GM18858 (cell line): Measurements from ENCODE around the gene ITGB4.

ENCODE experiments used
- ATAC-seq: cut with Tn5 transposase; IDR thresholded peaks from one replicate; pipeline ENCODE4 v1.9.1; 2021; ENCODE audit not compliant: unreplicated experiment

Gene ITGB4

DNA sequence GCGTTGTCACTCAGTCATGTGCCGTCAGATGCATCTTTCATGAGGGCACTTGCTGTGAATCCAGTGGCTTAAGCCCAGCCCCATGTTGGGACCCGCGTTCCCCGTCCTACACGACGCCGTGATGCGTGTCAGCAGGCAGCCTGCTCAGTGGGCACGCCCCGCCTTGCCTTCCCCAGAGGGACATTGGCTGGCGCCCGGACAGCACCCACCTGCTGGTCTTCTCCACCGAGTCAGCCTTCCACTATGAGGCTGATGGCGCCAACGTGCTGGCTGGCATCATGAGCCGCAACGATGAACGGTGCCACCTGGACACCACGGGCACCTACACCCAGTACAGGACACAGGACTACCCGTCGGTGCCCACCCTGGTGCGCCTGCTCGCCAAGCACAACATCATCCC is 8.8 kb downstream of the ITGB4 start:
- no peak for ATAC-seq

DNA sequence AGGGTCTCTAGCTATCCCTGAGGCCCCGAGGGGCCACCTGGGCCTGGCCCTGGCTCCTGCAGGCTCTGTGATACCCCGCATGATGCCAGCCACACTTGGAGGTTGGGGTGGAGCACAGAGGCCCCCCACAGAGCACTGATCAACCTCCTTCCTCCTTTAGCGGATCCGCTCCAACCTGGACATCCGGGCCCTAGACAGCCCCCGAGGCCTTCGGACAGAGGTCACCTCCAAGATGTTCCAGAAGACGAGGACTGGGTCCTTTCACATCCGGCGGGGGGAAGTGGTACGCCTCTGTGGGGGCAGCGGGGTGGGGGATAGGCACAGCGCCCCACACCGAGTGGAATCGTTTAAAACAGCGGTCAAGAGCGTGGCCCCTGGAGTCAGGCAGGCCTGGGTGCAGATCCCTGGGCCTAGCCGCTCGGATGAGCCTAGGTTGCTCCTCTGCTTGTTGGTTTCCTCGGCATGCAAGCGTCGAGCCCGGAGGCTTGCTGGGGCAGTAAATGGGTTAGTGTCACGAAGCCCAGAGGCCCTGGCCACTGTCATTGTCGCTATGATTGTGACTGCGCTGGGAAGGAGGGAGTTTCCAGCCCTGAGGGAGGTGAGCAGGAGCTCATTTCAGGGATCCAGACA is 9.9 kb downstream of the ITGB4 start:
- ATAC-seq, result no peak

DNA sequence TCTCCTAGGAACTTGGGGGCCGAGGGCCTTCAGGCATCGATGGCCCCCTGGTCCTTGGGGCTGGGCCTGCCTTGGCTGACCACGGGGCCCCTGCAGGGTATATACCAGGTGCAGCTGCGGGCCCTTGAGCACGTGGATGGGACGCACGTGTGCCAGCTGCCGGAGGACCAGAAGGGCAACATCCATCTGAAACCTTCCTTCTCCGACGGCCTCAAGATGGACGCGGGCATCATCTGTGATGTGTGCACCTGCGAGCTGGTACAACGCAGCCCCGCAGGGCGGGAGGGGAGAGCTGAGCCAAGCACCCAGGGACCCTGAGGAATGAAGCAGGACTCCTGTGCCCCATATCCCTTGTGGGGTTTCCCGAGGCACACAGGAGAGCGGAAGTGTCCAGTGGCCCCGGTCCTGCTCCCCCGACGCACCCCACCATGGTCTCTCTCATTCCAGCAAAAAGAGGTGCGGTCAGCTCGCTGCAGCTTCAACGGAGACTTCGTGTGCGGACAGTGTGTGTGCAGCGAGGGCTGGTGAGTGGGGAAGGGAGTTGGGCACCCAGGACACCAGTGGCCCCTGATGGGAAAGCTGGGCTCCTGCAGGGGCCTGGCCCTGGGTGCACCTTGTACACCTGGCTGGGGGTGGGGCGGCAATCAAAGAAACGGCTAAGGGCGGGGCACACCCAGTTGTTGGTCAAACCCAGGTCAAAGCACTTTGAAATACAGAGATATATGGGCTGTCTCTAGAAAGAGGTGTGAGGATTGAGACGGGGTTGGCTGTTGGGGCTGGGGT is 10.6 kb downstream of the ITGB4 start:
- ATAC-seq, result no peak

DNA sequence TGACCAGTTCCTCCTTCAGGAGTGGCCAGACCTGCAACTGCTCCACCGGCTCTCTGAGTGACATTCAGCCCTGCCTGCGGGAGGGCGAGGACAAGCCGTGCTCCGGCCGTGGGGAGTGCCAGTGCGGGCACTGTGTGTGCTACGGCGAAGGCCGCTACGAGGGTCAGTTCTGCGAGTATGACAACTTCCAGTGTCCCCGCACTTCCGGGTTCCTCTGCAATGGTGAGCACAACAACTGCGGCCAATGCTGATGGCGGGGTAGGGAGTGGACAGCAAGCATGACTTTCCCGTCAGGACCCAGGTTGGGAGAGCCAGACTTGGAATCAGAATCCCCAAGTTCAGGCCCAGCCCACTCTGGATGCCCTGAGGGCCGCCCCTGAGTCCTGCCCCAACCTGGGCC is 12.2 kb downstream of the ITGB4 start:
- ATAC-seq, result no peak

DNA sequence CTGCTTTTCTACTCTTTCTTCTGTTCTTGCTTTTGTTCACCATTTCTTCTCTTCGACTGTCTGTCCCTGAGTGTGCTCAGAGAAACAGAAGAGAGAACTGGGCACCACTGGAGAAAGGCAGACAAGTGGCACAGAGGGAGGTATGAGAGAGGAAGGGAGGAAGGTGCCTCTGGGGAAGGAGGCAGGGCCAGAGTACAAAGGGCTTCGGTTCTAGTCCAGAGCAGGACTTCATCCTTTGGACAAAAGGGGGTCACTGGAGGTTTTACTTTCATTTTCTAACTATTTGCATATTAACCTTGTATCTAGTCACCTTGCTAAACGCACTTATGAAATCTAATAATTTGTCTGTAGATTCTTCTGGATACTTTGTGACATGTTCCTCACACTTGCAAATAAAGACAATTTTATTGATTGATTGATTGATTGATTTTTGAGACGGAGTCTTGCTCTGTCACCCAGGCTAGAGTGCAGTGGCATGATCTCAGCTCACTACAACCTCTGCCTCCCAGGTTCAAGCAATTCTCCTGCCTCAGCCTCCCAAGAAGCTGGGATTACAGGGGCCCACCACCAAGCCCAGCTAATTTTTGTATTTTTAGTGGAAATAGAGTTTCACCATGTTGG is 13.5 kb downstream of the ITGB4 start:
- ATAC-seq, result no peak

DNA sequence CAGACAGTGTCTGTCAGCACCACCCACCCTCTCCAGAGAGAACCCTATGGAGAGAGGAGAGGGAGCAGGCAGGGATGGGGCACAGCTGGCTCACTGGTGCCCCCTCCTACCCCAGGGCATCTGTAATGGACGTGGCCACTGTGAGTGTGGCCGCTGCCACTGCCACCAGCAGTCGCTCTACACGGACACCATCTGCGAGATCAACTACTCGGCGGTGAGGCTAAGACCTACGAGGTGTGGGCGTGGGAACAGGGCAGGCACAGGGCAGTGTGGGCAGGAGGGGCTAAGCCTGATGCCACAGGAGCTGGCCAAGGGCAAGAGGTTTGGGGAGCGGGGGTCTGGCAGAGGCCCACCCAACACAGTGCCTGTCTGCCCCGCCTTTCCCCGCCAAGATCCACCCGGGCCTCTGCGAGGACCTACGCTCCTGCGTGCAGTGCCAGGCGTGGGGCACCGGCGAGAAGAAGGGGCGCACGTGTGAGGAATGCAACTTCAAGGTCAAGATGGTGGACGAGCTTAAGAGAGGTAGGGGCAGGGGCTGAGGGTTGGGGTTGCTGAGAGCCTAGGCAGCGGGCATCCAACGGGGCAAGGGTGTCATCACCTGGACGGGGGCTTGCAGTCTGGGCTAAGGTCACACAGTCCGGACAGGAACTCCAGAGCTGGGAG is 15.0 kb downstream of the ITGB4 start:
- no peak for ATAC-seq

DNA sequence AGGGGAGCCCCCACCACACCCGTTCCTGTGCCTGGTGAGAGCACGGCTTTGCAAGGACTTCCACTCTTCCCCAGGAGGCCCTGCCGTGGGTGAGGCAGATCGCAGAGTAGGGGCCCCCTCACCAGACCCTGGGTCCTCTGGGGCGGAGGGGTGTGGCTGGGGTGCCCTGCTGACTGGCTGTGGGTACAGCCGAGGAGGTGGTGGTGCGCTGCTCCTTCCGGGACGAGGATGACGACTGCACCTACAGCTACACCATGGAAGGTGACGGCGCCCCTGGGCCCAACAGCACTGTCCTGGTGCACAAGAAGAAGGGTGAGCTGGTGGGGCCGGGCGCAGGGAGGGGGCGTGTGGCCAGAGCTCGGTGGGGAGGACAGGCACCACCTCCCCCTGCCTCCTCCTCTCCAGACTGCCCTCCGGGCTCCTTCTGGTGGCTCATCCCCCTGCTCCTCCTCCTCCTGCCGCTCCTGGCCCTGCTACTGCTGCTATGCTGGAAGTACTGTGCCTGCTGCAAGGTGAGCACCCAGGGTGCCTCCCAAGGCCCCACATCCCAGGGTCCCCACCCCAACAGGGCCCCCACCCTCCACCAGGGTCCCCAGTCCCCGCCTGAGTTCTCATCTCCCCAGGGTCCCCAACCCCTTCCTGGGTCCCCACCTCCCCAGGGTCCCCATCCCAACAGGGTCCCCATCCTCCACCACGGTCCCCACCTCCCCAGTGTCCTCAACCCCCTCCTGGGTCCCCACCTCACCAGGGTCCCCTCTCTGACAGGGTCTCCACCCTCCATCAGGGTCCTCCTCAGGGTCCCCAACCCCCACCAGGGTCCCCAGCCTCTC is 16.1 kb downstream of the ITGB4 start:
- no peak for ATAC-seq

DNA sequence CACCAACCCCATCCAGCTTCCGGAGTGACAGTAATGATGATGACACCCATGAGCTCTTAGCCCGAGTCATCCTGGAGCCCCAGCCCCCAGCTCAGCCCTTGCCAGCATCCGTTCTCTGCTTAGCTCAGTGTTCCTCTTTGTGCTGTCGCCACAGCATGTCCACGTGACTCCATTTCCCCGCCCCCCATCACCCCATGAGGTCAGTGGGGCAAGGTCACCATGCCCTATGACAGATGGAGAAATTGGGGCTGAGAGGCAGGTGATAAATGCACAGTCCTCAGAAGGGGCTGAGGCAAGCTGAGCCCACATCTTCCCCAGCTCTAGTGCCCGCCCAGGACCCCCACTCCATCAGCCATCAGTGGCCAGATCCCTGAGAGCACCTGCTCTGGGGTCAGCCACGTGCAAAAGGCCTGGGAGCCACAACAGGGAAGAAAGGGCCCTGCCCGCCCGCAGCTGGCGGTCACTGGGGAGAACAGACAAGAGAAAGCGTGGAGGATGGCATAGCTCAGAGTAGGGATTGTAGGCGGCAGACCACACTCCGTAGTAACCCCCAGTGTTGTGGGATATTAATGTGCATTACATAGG is 17.1 kb downstream of the ITGB4 start:
- ATAC-seq, result no peak

DNA sequence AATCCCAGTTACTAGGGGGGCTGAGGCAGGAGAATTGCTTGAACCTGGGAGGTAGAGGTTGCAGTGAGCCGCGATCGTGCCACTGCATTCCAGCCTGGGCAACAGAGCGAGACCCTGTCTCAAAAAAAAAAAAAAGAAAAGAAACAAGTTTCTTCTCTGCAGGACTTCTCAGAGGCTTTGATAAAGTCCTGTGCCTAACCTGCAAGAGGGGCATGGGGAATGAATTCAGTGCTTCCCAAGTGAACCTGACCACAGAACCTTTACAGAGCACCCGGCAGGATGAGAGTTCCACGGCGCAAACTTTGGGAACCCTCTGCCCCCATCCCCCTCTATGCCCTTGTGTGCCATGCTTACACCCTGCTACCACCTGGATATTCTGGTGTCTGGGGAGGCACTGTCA is 17.9 kb downstream of the ITGB4 start:
- no peak for ATAC-seq

DNA sequence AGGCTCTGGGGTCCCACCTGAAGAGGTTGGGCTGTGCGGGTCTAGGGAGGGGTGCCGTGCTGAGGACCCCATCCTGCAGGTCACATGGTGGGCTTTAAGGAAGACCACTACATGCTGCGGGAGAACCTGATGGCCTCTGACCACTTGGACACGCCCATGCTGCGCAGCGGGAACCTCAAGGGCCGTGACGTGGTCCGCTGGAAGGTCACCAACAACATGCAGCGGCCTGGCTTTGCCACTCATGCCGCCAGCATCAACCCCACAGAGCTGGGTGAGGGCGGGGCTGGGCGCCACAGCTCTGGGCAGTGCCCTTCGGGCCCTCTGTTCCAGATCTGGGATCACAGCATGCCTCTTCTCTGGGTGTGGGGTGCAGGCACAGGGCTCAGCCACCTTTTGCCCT is 18.5 kb downstream of the ITGB4 start:
- no peak for ATAC-seq

DNA sequence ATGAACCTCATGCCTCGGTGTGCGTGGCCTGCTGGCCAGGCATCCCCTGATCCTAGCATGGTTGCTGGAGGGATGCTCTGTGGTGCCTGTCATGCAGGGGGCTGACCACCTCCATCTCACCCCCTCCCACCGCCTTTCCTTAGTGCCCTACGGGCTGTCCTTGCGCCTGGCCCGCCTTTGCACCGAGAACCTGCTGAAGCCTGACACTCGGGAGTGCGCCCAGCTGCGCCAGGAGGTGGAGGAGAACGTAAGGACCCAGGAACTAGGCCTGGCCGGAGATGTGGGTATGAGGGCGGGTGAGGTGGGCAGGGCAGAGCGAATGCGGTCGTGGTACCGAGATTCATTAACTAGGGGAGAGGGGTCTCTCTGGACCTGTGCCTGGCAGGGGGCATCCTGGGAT is 19.0 kb downstream of the ITGB4 start:
- no peak for ATAC-seq

DNA sequence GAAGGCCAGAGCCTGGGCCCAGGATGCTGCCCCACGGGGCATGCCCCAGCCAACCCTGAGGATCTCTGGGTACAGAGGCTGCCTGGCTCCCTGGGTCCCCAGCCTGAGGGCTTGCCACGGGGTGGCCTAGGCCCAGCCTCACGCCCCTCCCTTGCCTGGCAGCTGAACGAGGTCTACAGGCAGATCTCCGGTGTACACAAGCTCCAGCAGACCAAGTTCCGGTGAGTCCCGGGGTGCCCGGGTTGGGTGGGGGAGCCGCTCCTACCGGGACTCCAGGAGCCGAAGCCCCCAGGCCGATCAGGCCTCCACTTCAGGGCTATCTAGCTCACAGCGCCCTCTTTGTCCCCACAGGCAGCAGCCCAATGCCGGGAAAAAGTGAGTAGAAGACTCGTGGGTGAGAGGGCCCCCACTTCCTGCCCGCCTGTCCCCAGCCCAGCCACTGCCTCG is 19.4 kb downstream of the ITGB4 start:
- no peak for ATAC-seq

DNA sequence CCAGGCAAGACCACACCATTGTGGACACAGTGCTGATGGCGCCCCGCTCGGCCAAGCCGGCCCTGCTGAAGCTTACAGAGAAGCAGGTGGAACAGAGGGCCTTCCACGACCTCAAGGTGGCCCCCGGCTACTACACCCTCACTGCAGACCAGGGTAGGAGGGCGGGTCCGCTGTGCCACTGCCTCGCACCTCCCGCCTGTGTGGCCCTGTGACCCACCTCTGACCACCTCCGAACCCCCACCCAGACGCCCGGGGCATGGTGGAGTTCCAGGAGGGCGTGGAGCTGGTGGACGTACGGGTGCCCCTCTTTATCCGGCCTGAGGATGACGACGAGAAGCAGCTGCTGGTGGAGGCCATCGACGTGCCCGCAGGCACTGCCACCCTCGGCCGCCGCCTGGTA is 21.1 kb downstream of the ITGB4 start:
- ATAC-seq, result no peak

DNA sequence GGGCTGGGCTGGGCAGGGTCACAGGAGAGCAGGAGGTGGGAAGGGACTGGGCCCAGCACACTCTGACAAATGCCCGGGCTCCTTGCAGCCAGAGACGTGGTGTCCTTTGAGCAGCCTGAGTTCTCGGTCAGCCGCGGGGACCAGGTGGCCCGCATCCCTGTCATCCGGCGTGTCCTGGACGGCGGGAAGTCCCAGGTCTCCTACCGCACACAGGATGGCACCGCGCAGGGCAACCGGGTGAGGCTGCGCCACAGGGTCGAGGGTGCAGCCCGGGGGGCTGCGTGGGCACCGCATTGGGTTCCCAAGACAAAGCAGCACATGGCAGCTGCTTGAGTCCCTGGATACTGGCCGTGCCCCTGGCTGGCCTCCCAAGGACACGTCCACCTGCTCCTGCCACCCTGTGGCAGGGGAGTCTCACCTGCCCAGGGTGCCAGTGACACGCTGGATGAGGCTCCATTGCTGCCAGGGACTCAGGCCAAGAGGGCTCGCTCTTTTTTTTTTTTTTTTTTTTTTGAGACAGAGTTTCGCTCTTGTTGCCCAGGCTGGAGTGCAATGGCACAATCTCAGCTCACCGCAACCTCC is 22.5 kb downstream of the ITGB4 start:
- ATAC-seq, result no peak

DNA sequence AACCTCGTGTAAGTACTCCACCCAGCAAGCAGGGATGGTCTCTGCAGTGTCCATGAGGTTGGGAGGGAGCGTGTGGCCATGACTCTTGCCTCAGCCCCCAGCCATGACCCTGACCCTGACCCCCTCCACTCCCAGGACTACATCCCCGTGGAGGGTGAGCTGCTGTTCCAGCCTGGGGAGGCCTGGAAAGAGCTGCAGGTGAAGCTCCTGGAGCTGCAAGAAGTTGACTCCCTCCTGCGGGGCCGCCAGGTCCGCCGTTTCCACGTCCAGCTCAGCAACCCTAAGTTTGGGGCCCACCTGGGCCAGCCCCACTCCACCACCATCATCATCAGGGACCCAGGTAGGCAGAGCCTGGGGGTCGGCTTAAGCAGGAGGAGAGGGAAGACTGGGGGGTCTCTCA is 27.4 kb downstream of the ITGB4 start:
- ATAC-seq, result no peak

DNA sequence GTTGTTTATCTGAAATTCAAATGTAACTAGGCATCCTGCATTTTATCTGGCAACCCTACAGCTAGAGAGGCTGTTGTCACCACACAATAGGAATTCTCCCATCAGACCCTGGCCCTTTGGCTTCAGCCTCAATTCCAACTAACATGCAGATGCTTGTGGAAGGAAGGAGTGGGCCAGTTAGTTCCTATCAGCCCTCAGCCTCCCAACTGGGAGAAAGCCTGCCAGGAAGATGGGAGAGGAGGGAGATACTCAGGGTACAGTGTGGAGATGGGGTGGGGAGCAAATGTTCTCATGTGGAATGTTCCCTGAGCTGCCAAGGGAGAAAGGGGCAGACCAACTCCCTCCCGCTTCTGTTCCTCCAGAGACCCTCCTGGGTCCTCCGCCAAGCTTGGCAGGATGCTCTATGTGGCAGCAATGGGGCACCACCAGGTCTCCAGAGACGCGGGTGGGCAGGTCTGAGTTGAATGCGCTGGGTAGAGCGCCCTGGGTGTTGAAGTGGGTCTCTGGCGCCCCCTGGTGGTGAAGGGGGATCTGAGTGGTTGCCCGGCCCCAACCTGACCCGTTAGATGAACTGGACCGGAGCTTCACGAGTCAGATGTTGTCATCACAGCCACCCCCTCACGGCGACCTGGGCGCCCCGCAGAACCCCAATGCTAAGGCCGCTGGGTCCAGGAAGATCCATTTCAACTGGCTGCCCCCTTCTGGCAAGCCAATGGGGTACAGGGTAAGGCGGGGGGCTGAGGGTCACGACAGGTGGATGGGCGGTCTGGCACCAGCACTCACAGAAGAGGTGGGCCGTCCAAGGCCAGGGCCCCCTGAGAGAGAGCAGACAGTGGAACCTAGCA is 28.5 kb downstream of the ITGB4 start:
- no peak for ATAC-seq

DNA sequence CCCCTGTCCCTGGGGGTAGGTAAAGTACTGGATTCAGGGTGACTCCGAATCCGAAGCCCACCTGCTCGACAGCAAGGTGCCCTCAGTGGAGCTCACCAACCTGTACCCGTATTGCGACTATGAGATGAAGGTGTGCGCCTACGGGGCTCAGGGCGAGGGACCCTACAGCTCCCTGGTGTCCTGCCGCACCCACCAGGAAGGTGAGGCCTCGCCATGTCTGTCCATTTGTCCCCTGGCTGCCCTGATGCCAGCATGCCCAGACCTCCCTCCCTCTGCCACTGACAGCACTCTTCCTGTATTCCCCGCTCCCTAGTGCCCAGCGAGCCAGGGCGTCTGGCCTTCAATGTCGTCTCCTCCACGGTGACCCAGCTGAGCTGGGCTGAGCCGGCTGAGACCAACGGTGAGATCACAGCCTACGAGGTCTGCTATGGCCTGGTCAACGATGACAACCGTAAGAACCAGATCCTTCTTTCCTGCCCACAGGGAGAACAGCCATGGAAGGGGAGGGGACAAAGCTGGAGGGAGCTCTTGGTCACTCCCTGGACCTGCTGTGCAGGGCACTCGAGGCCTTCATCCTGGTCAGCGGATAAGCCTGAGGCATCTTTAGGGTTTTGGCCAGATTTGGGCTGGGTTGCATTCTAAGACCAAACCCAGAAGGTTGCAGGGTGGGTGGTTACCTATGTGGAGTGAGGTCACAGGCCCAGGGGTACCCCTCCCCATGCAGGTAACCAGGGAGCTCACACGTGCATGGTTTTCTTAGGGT is 29.6 kb downstream of the ITGB4 start:
- ATAC-seq, result no peak

DNA sequence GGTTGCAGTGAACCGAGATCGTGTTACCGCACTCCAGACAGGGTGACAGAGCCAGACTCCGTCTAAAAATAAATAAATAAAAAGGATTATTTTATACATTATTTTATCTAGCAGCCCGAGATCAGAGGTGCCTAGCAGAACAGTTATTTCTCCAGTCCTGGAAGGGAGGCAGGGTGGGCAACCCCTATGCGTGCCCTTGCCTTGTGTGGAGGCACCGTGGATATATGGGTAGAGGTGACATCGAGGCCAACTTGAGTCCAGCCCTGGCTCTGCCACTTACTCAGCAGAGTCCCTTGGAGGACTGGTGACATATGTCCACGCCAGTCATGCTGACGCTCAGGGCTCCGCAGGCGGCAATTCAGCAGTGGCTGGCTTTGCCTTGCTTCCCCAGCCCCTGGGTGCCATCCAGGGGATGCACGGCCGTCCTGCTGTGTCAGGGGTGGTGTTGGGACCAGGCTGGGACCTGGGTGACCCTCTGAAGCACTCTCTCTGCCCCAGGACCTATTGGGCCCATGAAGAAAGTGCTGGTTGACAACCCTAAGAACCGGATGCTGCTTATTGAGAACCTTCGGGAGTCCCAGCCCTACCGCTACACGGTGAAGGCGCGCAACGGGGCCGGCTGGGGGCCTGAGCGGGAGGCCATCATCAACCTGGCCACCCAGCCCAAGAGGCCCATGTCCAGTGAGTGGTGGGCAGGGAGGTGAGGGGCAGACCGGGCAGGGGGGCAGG is 30.6 kb downstream of the ITGB4 start:
- ATAC-seq, result no peak
